Fibroblast of villous mesenchyme (primary cell): ENCODE measurements around the gene NMRAL1. TPM values are rescaled to one million over a fixed set of nuclear protein-coding genes. Genes with fewer than 3 reads are reported as not detected.
A peak's percentile ranks its signal among the peaks of the same experiment; 100 is the strongest.

ENCODE experiments used
- DNase-seq: peaks from one replicate; pipeline ENCODE4 v3.0.0-alpha.2; 2010; ENCODE audit warnings: low read depth
- H3K4me3 ChIP-seq: 2 replicates; pipeline ENCODE4 v1.5.1; 2011; ENCODE audit warnings: low read depth, mild to moderate bottlenecking, low read length
- CTCF ChIP-seq: IDR thresholded peaks from 2 replicates; pipeline ENCODE4 v1.5.1; 2012; ENCODE audit warnings: low read depth, mild to moderate bottlenecking, low read length; ENCODE audit not compliant: insufficient read depth
- total RNA-seq: library from RNA; depleted of rRNA; stranded (reverse); fragments of >200 nt; gene quantifications from 2 replicates; pipeline ENCODE4 v1.2.3, GENCODE V29; 2012

The NMRAL1 gene
- 54.4 and 99.5 TPM in 2 replicates for total RNA-seq

DNA sequence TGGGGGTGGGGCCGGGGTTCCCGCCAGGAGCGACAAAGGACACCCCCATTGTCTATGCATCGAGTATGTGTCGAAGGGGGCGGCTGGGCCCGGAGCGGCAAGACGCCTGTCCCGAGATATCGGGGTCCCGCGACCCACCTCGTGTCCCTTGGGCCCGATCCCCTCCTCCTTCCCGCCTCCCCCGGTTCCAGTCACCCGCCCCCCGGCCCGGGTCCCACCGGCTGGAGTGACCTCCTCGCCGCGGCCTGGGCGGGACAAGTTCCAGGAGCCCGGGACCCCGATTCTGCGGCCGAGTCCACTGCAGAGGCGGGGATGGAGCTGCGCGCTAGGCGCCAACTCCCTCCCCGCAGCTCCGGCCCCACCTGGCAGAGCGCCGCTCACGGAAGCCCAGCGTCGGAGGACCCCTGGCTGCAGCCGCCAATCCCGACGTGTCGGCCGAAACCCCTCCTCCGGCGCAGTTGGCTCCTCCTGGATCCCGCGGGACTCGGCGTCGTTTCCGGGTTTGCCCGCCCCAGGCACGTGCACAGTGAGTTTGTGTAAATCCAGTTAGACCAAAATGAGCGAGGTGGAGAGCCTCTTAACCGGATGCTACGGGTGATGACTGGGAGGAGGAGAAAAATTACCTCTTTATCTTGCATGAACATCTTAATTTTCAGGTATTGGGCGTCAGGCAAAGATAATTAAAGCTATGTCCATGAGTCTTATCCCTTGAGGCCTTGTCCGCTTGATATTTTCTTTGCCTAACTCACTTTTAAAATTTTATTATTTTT, at the start of gene NMRAL1:
Gene NMRAL1, minus strand, starts transcription at position 434 of the 770 bp plus-strand sequence. CDS start 493 bp downstream, outside the sequence.
- DNase-seq, result peak; percentile 92
- H3K4me3 ChIP-seq, result peak within 1 kb of the TSS; percentile 65
- no peak for TF ChIP-seq CTCF

GRCh38 chr16:4523686-4524085, 49.3 kb upstream of the NMRAL1 start:
- no peak for DNase-seq
- H3K4me3 ChIP-seq, result no peak overlapping the region

GRCh38 chr16:4522051-4522581, 47.7 kb upstream of the NMRAL1 start:
- DNase-seq, result peak; percentile 43
- TF ChIP-seq CTCF, result no peak
- H3K4me3 ChIP-seq, result no peak overlapping the region

More at GRCh38 chr16:4523686-4524085, 49.3 kb upstream of the NMRAL1 start:
- no peak for TF ChIP-seq CTCF

DNA sequence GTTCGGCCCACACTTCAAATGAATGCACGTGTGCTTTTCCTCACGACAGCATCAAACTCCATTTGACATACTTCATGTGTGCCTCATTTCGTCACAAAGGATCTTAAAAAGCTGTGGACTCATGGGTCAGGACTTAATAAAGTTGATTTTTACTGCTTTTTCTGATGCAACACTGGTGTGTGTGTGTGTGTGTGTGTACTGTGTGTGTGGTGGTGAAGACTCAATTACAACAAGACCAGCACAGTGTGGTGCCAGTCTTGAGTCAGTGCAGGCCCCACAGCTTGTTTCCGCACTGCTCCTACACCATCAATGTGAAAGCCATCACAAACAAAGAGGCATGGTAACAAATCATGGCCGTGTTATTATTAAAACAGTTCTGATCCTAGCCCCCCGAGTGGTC, 46.5 kb upstream of the NMRAL1 start:
- TF ChIP-seq CTCF, result no peak
- DNase-seq, result peak; percentile 56
- H3K4me3 ChIP-seq, result no peak overlapping the region

- no peak for DNase-seq
- no peak for TF ChIP-seq CTCF
These were observed 45.0 kb upstream of the NMRAL1 start for GRCh38 chr16:4519274-4520058.

GRCh38 chr16:4517812-4518680, 43.6 kb upstream of the NMRAL1 start:
- H3K4me3 ChIP-seq, result no peak overlapping the region
- peak; percentile 81 for TF ChIP-seq CTCF
- DNase-seq, result peak; percentile 37

More at GRCh38 chr16:4519274-4520058, 45.0 kb upstream of the NMRAL1 start:
- no peak overlapping the region for H3K4me3 ChIP-seq
